ENCODE results near the gene BAG3. TPM values are rescaled to one million over a fixed set of nuclear protein-coding genes. Genes with fewer than 3 reads are reported as not detected.
"Not testable (repeated sequence)": the region's sequence is repeated elsewhere in the genome, so short reads cannot be mapped to it uniquely, and the experiment has no call there.

The BAG3 gene
- total RNA-seq, 1 experiment from 2014 or later, result 8.4 TPM

GRCh38 chr10:119707331-119707730, 56.2 kb downstream of the BAG3 start:
- not testable (repeated sequence) for H3K36me3 ChIP-seq (replicated peaks; ENCODE audit: control insufficient read depth, insufficient read depth, low read length); H3K4me3 ChIP-seq (ENCODE audit: insufficient read depth, low read depth, low read length); H3K27me3 ChIP-seq (ENCODE audit: control insufficient read depth, insufficient read depth, low read length); DNase-seq

GRCh38 chr10:119710935-119711334, 59.8 kb downstream of the BAG3 start:
- not testable (repeated sequence) for DNase-seq; H3K27me3 ChIP-seq (ENCODE audit: control insufficient read depth, insufficient read depth, low read length); H3K4me3 ChIP-seq (ENCODE audit: insufficient read depth, low read depth, low read length); H3K36me3 ChIP-seq (replicated peaks; ENCODE audit: control insufficient read depth, insufficient read depth, low read length)

GRCh38 chr10:119713744-119714483, 62.7 kb downstream of the BAG3 start:
- Histone ChIP-seq H3K4me3 (ENCODE audit: insufficient read depth, low read depth, low read length) (no peak overlapping the region), H3K27me3 (ENCODE audit: control insufficient read depth, insufficient read depth, low read length) (no peaks in the 10 kb centered on the region), H3K36me3 (replicated peaks; ENCODE audit: control insufficient read depth, insufficient read depth, low read length) (no peaks in the 10 kb centered on the region)
- no peak for DNase-seq

GRCh38 chr10:119714484-119714816, 63.3 kb downstream of the BAG3 start:
- no peaks in the 10 kb centered on the region for H3K27me3 ChIP-seq (ENCODE audit: control insufficient read depth, insufficient read depth, low read length)
- no peaks in the 10 kb centered on the region for H3K36me3 ChIP-seq (replicated peaks; ENCODE audit: control insufficient read depth, insufficient read depth, low read length)
- H3K4me3 ChIP-seq (ENCODE audit: insufficient read depth, low read depth, low read length), result no peak overlapping the region
- DNase-seq, result no peak

GRCh38 chr10:119715628-119716505, 64.7 kb downstream of the BAG3 start:
- DNase-seq, result no peak
- H3K27me3 ChIP-seq (ENCODE audit: control insufficient read depth, insufficient read depth, low read length), result no peaks in the 10 kb centered on the region
- no peak overlapping the region for H3K4me3 ChIP-seq (ENCODE audit: insufficient read depth, low read depth, low read length)
- H3K36me3 ChIP-seq (replicated peaks; ENCODE audit: control insufficient read depth, insufficient read depth, low read length), result no peaks in the 10 kb centered on the region

- H3K27me3 ChIP-seq (ENCODE audit: control insufficient read depth, insufficient read depth, low read length), result no peaks in the 10 kb centered on the region
- no peak overlapping the region for H3K4me3 ChIP-seq (ENCODE audit: insufficient read depth, low read depth, low read length)
- no peaks in the 10 kb centered on the region for H3K36me3 ChIP-seq (replicated peaks; ENCODE audit: control insufficient read depth, insufficient read depth, low read length)
- no peak for DNase-seq
Observed at GRCh38 chr10:119723161-119723560, 72.0 kb downstream of the BAG3 start.

- no peaks in the 10 kb centered on the region for H3K27me3 ChIP-seq (ENCODE audit: control insufficient read depth, insufficient read depth, low read length)
- no peak overlapping the region for H3K4me3 ChIP-seq (ENCODE audit: insufficient read depth, low read depth, low read length)
- no peaks in the 10 kb centered on the region for H3K36me3 ChIP-seq (replicated peaks; ENCODE audit: control insufficient read depth, insufficient read depth, low read length)
- no peak for DNase-seq
Observed at GRCh38 chr10:119723624-119724023, 72.4 kb downstream of the BAG3 start.

- Histone ChIP-seq H3K4me3 (ENCODE audit: insufficient read depth, low read depth, low read length) (peak overlapping the region; percentile 62), H3K36me3 (replicated peaks; ENCODE audit: control insufficient read depth, insufficient read depth, low read length) (no peaks in the 10 kb centered on the region), H3K27me3 (ENCODE audit: control insufficient read depth, insufficient read depth, low read length) (no peaks in the 10 kb centered on the region)
- peak; percentile 63 for DNase-seq
Observed at GRCh38 chr10:119724593-119725516, 73.7 kb downstream of the BAG3 start.

- Histone ChIP-seq H3K27me3 (ENCODE audit: control insufficient read depth, insufficient read depth, low read length) (no peaks in the 10 kb centered on the region), H3K36me3 (replicated peaks; ENCODE audit: control insufficient read depth, insufficient read depth, low read length) (no peaks in the 10 kb centered on the region), H3K4me3 (ENCODE audit: insufficient read depth, low read depth, low read length) (peak overlapping the region; percentile 62)
- DNase-seq, result no peak
Observed at GRCh38 chr10:119725517-119725827, 74.3 kb downstream of the BAG3 start.

- Histone ChIP-seq H3K27me3 (ENCODE audit: control insufficient read depth, insufficient read depth, low read length) (no peaks in the 10 kb centered on the region), H3K4me3 (ENCODE audit: insufficient read depth, low read depth, low read length) (peak within 1 kb of the TSS; percentile 67), H3K36me3 (replicated peaks; ENCODE audit: control insufficient read depth, insufficient read depth, low read length) (no peaks in the 10 kb centered on the region)
- DNase-seq, result peak; percentile 100
Observed at GRCh38 chr10:119725828-119726675, 74.9 kb downstream of the BAG3 start, which contains the start of gene INPP5F. Gene INPP5F, plus strand, starts transcription at chr10:119726050. Its CDS starts 213 bp downstream, at chr10:119726263.

- H3K27me3 ChIP-seq (ENCODE audit: control insufficient read depth, insufficient read depth, low read length), result no peaks in the 10 kb centered on the region
- no peak for DNase-seq
Observed at GRCh38 chr10:119726676-119727261, 75.6 kb downstream of the BAG3 start.

More at GRCh38 chr10:119726676-119727261, 75.6 kb downstream of the BAG3 start:
- Histone ChIP-seq H3K36me3 (replicated peaks; ENCODE audit: control insufficient read depth, insufficient read depth, low read length) (no peaks in the 10 kb centered on the region), H3K4me3 (ENCODE audit: insufficient read depth, low read depth, low read length) (peak overlapping the region; percentile 67)

Measured in H7 (cell line).